A673 (cell line): ENCODE results near the gene PIWIL4. TPM values are rescaled to one million over a fixed set of nuclear protein-coding genes. Genes with fewer than 3 reads are reported as not detected.

Experiments used
- BruUV-seq: library from RNA; stranded (reverse); fragments of 400-500 nt; replicated peaks from 2 replicates; lab custom pipeline; 2021; lab: Mats Ljungman, UMichigan
- CTCF ChIA-PET: fragments of 300-600 bp; sonication (Branson Sonifier 250); formaldehyde crosslinking; loops from one replicate; lab custom pipeline; 2022; ENCODE audit warnings: antibody characterized with exemption; lab: Charles Lee
- POLR2A ChIA-PET: fragments of 300-600 bp; sonication (Branson Sonifier 250); formaldehyde crosslinking; loops from one replicate; lab custom pipeline; 2022; ENCODE audit warnings: antibody characterized with exemption; ENCODE audit not compliant: low non-redundant PET; lab: Charles Lee
- DNase-seq: peaks from one replicate; pipeline ENCODE4 v3.0.0-alpha.2; 2015; ENCODE audit warnings: low spot score
- H3K27ac ChIP-seq: fragments of 200-600 bp; sonication (generic); 2 replicates; pipeline ENCODE4 v1.5.1; 2016; ENCODE audit warnings: mixed run types, low read depth, mild to moderate bottlenecking, mixed read lengths, antibody characterized with exemption, low read length; ENCODE audit not compliant: poor library complexity, severe bottlenecking
- H3K27me3 ChIP-seq: fragments of 200-600 bp; sonication (generic); replicated peaks from 2 replicates; pipeline ENCODE4 v1.6.1; 2017; ENCODE audit warnings: mixed run types, low read depth, mild to moderate bottlenecking, mixed read lengths, antibody characterized with exemption, low read length; ENCODE audit not compliant: insufficient read depth, poor library complexity
- H3K36me3 ChIP-seq: fragments of 200-600 bp; sonication (generic); 2 replicates; pipeline ENCODE4 v1.6.1; 2016; ENCODE audit warnings: mixed run types, mild to moderate bottlenecking, mixed read lengths, antibody characterized with exemption, low read length; ENCODE audit not compliant: insufficient read depth, poor library complexity, severe bottlenecking
- H3K4me1 ChIP-seq: fragments of 200-600 bp; sonication (generic); 2 replicates; pipeline ENCODE4 v1.6.1; 2017; ENCODE audit warnings: mixed run types, mild to moderate bottlenecking, mixed read lengths, antibody characterized with exemption, low read length; ENCODE audit not compliant: insufficient read depth, poor library complexity, severe bottlenecking
- H3K4me3 ChIP-seq: fragments of 200-600 bp; sonication (generic); 2 replicates; pipeline ENCODE4 v1.5.1; 2016; ENCODE audit warnings: low read depth, mixed run types, mild to moderate bottlenecking, mixed read lengths, low read length; ENCODE audit not compliant: poor library complexity, severe bottlenecking
- H3K9me3 ChIP-seq: fragments of 200-600 bp; sonication (generic); 2 replicates; pipeline ENCODE4 v1.6.1; 2016; ENCODE audit warnings: mixed run types, low read depth, mild to moderate bottlenecking, mixed read lengths, antibody characterized with exemption, low read length; ENCODE audit not compliant: poor library complexity, severe bottlenecking
- EZH2 ChIP-seq: fragments of 200-600 bp; sonication (generic); IDR thresholded peaks from 2 replicates; pipeline ENCODE4 v1.6.1; 2017; ENCODE audit warnings: borderline replicate concordance, low read depth, mild to moderate bottlenecking, mixed read lengths, antibody characterized with exemption, low read length; ENCODE audit not compliant: poor library complexity, severe bottlenecking
- intact Hi-C: fragments of 100-400 bp; cut with micrococcal nuclease; formaldehyde crosslinking; loops from one replicate; pipeline ENCODE4 v1.10.0; 2022; ENCODE audit not compliant: unreplicated experiment
- total RNA-seq: library from RNA; stranded (reverse); gene quantifications from 2 replicates; pipeline ENCODE4 v1.2.3, GENCODE V29; 2021
- TF ChIP-seq, protein P1 (sequence below): fragments of 300-800, 200-600 bp; sonication (generic); conservative IDR thresholded peaks from 2 replicates; pipeline ENCODE4 v1.5.1; 2017; ENCODE audit warnings: low read depth, mild to moderate bottlenecking, antibody characterized with exemption, low read length, moderate library complexity, mixed read lengths

Gene PIWIL4
- total RNA-seq, 1 experiment from 2014 or later, result 1.6 TPM

DNA sequence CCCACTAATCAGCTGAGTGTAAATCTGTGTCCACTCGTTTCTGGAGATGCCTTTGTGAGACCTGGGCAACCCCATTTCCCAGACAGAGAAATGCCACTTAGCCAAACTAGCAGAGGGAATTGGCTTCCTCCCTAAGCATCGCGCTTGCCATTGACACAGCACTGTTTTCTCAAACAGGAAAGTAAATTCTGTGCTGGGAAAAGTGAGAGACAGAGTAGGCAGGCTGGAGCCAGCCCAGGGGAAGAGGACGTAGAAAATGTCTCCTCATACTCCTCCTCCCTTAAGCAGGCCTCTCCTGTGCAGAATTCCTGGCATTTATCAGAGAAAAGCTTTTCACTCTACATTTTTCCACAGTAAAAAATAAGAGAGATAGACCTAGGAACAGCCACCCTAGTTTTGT, 101.9 kb downstream of the PIWIL4 start:
- no TSS peak for BruUV-seq
- TF ChIP-seq EZH2, result no peak
- TF ChIP-seq, protein P1, sequence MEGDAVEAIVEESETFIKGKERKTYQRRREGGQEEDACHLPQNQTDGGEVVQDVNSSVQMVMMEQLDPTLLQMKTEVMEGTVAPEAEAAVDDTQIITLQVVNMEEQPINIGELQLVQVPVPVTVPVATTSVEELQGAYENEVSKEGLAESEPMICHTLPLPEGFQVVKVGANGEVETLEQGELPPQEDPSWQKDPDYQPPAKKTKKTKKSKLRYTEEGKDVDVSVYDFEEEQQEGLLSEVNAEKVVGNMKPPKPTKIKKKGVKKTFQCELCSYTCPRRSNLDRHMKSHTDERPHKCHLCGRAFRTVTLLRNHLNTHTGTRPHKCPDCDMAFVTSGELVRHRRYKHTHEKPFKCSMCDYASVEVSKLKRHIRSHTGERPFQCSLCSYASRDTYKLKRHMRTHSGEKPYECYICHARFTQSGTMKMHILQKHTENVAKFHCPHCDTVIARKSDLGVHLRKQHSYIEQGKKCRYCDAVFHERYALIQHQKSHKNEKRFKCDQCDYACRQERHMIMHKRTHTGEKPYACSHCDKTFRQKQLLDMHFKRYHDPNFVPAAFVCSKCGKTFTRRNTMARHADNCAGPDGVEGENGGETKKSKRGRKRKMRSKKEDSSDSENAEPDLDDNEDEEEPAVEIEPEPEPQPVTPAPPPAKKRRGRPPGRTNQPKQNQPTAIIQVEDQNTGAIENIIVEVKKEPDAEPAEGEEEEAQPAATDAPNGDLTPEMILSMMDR, result no peak
- intact Hi-C loops, result no loop called here

More for the DNA sequence above, 101.9 kb downstream of the PIWIL4 start:
- Histone ChIP-seq H3K9me3 (no peaks in the 10 kb centered on the region), H3K27me3 (no peaks in the 10 kb centered on the region), H3K36me3 (no peaks in the 10 kb centered on the region), H3K4me3 (no peak overlapping the region), H3K4me1 (no peaks in the 10 kb centered on the region), H3K27ac (no peak overlapping the region)
- CTCF ChIA-PET, result no interaction called here
- POLR2A ChIA-PET, result no interaction called here
- DNase-seq, result no peak

Other genes starting within 250 kb of the PIWIL4 start
- gene GPR83, start 165.9 kb upstream of the PIWIL4 start, total RNA-seq, result 0.06 TPM in 1 of 2 replicates, not detected in the other
- gene MRE11, start 73.5 kb upstream of the PIWIL4 start, total RNA-seq, result 42.6 and 44.7 TPM in 2 replicates
- gene ANKRD49, start 73.4 kb upstream of the PIWIL4 start, total RNA-seq, result 14.6 and 15.5 TPM in 2 replicates
- gene C11orf97, start 54.9 kb upstream of the PIWIL4 start, total RNA-seq, result not detected in 2 replicates
- gene FUT4, start 23.4 kb upstream of the PIWIL4 start, total RNA-seq, result 6.8 and 7.7 TPM in 2 replicates
- 67.8 and 68.5 TPM in 2 replicates for gene AMOTL1, start 201.0 kb downstream of the PIWIL4 start, total RNA-seq